Jurkat, Clone E6-1 (cell line): ENCODE measurements around the gene SULT1A1.
A peak's percentile ranks its signal among the peaks of the same experiment; 100 is the strongest.
"Not testable (repeated sequence)": the region's sequence is repeated elsewhere in the genome, so short reads cannot be mapped to it uniquely, and the experiment has no call there.

Experiments
- DNase-seq: peaks from one replicate; pipeline ENCODE4 v3.0.0-alpha.2; 2011; ENCODE audit warnings: low read depth, low spot score
- H3K4me3 ChIP-seq: 2 replicates; pipeline ENCODE4 v1.5.1; 2011; ENCODE audit warnings: mild to moderate bottlenecking, low read length, control low read depth, moderate library complexity

Gene SULT1A1

DNA sequence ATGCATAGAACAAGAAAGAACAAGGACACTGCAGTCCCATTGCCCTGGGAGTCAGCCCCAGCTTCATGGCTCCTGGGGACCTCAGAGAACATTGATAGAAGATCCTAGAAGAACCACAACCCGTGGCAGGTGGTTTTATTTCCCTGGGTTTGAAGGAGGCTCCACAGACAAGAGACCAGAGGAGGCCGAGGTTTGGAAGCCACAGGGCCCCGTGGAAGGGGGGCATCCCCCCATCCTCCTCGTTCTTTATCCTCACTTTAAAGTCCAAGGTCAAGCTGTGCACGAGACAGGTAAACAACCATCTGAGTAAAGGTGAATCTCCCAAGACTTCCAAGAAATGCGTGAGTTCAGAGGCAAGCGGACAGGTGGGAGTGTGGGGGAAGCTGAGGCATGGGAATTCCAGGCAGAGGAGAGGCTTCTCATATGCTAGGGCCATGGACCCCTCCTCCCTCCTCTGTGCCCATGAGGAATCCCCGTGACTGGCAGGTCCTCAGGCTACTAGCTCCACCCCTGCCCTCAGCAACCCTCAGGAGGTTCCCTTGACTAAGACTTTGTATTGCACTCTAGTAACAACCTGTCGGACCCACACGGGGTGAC is 849 bp upstream of the SULT1A1 start:
- H3K4me3 ChIP-seq: no peak overlapping the region
- DNase-seq: no peak

DNA sequence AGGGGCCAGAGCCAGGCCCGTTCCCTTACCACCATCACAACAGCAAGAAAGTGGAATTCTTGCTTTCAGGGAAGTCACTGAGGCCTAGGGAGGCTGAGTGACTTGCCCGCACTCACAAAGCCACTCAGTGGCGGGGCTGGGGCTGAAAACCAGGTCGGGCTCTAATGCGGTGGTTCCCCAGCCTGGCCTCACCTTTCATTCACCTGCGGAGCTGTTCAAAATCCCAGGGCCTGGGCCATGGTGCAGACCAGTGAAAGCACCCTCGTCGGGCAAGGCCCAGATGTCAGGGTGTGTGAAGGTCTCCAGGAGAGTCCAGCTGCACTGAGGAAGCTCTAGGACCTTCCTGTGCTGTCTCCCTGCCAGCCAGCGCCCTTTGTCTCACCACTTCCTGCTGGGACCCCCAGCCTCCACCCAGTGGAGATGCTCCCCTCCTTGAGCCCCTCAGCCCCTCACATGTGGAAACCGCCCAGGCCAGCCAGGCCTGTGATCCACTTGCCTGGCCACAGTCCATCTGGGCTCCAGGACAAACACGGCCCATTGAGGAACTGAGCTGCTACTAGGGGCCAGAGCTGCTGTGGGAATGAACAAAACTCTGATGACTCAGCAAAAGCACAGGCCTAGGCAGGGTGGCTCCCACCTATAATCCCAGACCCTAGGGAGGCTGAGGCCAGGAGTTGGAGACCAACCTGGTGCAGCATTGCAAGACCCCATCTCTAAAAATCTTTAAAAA is 812 bp downstream of the SULT1A1 start:
- DNase-seq, H3K4me3 ChIP-seq: not testable (repeated sequence)

DNA sequence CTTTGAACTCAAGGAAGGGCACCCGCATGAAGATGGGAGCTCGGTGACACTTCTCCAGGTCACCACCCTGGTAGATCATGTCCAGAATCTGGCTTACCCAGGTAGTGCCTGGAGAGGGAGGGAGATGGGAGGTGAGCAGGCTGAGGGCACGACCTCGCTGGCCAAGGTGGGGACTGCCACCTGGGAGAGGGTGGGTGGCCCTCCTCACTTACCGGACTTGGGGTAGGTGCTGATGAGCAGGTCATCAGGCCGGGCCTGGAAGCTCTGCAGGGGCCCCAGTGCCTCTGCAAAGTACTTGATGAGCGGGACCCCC is 1.4 kb downstream of the SULT1A1 start:
- not testable (repeated sequence) for DNase-seq

DNA sequence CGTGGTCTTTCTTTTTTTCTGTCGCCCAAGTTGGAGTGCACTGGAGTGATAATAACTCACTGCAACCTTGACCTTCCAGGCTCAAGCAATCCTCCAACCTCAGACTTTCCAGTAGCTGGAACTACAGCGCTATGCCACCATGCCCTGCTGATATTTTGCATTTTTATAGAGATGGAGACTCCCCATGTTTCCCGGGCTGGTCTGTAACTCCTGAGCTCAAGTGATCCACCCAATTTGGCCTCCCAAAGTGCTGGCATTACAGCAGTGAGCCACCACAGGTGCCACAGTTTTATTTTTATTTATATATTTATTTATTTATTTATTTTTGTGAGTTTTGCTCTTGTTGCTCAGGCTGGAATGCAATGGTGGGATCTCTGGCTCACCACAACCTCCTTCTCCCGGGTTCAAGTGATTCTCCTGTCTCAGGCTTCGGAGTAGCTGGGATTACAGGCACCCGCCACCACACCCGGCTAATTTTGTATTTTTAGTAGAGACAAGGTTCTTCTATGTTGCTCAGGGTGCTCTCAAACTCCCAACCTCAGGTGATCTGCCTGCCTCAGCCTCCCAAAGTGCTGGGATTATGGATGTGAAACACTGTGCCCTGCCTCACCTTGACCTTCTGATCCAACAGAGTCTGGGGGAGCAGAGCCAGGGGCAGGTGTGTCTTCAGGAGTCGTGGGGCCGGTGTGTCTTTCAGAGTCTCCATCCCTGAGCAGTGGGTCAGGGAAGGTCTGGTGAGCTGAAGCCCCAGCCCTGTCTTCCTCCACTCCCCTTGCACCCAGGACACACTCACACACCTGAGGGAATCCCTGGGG is 2.0 kb downstream of the SULT1A1 start:
- H3K4me3 ChIP-seq: not testable (repeated sequence)

More for the DNA sequence above, 1.4 kb downstream of the SULT1A1 start:
- not testable (repeated sequence) for H3K4me3 ChIP-seq

DNA sequence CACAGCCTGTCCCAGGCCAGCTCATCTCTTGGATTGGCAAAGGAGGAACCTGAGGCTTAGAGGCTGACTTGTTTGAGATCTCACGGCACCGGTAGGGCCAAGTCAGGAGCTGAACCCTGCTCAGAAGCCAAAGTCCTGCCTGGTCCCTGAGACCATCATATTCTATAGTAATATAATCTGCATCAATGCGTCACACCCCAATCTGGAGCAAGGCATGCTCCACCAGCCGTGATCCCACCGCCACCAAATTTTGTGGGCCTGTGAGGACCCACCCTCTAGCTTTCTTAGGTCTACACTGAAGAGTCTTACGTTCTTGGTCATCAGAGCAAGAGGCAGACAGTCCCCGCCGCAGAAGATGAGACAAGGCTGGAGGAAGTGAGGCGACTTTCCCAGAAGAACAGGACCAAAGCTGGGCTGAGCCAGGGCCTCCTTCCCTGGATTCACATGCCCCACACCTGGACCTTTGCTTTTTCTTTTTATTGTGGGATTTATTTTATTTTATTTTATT is 2.7 kb downstream of the SULT1A1 start:
- no peak overlapping the region for H3K4me3 ChIP-seq

More for the DNA sequence above, 2.0 kb downstream of the SULT1A1 start:
- DNase-seq: not testable (repeated sequence)

DNA sequence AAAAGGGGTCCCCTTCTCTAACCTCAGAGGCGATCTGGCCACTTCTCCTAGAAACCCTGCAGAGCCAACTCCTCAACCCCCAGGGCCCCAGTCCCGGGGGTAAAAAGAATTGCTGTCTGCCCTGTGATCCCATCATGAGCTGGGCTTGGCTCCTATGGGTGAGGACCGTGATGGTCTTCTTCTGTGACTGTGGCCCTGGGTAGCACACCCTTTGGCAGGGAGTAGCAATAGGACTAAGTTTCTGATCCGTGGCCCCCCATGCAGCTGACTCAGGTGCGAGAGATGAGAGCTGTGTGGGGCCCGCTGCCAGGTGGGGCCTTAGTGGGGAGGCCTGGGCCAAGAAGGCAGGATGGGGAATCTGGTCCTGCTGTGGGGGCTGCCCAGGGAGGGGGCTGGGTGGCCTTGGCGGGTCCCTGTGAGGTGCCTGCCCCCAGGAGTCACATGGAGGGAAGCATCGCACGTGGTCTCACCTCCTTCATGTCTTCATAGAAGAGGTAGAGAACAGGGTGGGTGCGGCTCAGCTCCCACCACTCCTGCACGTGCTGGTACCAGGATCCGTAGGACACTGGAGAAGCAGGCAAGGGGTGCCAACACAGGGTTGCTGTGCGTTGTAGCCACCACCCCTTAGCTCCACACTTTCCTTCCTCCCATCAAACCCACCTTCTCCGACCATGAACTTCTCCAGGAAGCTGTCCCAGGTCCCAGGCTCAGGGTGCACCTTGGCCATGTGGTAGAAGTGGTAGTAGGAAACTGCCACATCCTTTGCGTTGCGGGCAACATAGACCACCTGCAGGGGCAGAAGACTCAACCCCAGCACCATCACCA is 3.3 kb downstream of the SULT1A1 start:
- no peak overlapping the region for H3K4me3 ChIP-seq
- DNase-seq: no peak

More for the DNA sequence above, 2.7 kb downstream of the SULT1A1 start:
- no peak for DNase-seq

DNA sequence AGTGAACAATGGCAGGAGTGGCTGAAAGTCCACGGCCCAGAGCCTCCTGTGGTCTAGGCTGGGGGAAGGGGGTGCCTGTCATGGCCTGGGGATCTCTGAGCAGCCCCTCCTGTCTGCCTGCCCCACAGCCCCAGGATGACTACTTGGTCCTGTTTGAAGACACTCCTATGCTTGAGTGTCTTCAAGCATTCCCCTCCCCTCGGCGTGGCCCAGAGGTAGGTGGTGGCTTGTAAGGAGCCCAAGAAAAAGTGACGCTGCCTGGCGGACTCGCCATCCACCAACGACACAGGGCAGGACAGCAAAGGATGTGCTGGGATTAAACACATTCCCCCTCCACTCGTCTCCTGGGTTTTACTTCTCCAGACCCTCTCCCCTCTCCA is 5.7 kb downstream of the SULT1A1 start:
- H3K4me3 ChIP-seq: no peak overlapping the region
- DNase-seq: no peak

DNA sequence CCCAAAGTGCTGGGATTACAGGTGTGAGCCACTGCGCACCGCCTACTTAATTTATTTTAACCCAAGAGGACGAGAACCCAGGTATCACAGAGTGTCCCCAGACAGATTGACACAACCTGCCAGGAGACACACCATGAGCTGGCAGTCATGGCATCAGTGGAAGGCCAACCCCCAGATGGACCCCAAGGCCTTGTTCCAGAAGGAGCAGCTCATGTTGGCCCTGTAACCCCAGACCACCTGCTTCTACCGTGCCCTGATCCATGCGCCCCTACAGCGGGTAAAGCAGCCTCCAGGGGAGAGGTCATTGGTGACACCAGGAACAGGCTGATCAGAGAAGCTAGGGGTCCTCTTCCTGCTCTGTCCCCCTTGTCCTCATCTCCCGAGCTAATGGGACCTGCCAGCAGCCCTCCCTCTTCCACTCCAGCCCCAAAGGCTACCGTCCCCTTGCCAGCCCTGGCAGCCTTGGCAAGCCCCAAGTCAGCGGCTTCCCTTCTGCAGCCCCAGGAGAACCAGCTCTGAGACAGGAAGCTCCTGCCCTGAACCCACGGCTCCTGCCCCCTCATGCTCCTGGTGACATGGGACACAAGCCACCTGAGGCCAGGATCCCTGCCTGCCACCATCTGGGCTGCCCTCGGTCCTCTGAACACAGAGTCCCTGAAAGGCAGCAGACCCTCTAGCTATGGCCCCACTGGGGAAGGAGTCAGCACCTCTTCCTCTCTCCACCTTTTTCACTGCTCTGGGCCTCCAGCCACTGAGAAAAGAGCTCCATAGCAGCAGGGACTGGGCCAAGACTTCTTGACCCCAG is 6.3 kb downstream of the SULT1A1 start:
- no peak overlapping the region for H3K4me3 ChIP-seq
- no peak for DNase-seq

DNA sequence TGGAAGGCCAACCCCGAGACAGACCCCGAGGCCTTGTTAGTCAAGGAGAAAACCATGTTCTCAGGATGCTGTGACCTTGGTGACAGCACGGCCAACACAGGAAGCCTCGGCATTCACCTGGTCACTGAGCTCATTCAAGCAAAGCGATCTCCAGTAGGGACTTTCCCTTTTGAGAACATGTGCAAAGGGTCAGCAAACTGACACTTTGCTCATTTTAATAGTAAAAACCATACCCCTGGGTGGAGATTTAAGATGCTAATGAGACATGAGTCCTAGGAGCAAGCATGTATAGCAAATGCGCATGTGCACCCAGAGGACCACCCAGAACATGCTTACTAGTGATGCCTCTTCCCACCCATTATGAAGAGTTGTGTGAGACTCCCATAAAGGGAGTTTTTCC is 7.3 kb downstream of the SULT1A1 start:
- no peak for DNase-seq
- no peak overlapping the region for H3K4me3 ChIP-seq

DNA sequence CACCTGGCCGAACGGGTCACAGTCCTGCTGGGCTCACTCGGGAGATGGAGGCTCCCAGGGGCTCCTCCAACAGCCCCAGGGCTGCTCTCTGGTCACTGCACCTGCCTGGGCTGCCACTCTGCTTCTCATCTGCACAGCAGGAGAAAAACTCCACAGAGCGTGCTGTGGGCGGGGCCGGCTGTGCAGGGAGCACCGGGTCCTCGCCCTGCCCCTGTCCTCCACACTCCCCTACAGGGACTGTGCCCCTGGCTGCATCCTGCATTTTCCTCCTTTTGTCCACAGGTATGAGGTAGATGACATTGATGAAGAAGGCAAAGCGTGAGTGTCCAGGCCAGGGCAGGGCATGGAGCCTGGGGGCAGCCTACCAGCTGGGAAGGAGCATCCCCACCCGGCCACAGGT is 7.8 kb downstream of the SULT1A1 start:
- not testable (repeated sequence) for DNase-seq, H3K4me3 ChIP-seq

DNA sequence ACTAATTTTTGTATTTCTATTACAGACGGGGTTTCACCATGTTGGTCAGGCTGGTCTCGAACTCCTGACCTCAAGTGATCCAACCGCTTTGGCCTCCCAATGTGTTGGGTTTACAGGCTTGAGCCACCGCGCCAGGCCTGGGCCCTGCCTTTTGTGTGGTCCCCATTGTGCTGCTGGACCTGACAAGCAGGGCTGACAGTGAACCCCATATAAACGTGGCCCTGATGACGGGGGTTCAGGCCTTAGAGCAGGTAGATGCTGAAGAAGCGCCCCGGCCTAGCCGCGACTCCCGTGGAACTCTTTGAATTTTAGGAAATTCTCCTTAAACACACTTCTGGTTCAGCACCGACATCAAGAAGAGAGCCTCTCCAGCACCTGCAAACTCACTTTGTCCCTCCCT is 8.3 kb downstream of the SULT1A1 start:
- not testable (repeated sequence) for DNase-seq, H3K4me3 ChIP-seq

DNA sequence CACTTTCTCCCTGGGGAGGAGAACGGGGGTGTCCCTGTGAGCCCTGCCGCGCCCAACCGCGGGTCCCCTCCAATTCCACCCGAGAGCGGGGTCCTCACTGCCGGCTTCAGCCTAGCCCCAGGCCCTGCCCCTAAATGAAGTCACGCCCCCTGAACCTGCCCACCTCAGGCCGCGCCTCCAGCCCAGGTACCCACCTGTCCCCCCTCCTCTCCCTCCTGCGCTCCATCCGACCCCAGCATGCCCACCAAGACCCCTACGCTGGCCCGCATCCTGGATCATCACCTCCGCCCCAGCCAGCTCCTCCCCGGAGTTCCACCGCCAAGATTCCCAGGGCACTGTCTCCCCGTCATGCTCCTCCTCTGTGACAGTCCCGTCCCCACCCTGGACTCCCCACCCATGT is 8.9 kb downstream of the SULT1A1 start:
- not testable (repeated sequence) for DNase-seq, H3K4me3 ChIP-seq

DNA sequence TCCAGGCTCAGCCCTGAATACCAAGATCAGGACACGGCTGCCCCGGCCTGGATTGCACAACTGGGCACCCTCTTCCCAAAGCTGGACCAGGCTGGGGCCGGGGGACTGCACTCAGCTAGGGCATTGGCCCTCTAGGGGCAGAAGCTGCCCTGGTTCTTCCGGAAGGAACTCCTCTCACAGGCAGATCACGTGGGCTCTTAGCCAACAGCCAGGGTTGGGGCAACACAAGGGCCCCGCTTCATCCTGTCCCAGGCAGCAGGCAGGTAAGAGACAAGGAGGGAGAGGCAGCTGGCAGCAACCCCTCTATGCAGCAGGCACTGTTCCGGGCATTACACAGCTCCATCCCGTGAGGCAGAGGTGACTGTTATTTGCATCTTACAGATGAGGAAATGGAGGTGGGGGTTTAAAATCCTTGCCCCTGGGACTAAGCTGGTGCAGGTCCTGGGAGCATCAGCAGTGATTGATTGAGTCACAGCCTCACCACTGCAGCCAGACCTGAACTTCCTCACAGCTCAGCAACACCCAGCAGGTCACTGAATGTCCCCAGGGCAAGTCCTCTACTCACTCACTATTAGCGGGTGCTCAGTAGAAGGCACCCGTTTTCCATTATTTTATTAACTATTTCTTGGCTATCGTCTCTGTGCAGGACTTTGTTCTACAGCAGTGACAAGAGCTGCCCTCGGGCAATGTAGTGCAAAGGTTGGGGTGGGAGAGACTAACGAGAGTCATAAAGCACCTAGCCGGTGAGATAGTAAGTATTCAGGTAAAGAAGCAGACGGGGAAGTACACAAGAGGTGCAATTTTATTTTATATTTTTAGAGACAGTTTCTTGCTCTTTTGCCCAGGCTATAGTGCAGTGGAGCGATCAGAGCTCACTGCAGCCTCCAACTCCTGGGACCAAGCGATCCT is 10.2 kb downstream of the SULT1A1 start:
- not testable (repeated sequence) for DNase-seq, H3K4me3 ChIP-seq

DNA sequence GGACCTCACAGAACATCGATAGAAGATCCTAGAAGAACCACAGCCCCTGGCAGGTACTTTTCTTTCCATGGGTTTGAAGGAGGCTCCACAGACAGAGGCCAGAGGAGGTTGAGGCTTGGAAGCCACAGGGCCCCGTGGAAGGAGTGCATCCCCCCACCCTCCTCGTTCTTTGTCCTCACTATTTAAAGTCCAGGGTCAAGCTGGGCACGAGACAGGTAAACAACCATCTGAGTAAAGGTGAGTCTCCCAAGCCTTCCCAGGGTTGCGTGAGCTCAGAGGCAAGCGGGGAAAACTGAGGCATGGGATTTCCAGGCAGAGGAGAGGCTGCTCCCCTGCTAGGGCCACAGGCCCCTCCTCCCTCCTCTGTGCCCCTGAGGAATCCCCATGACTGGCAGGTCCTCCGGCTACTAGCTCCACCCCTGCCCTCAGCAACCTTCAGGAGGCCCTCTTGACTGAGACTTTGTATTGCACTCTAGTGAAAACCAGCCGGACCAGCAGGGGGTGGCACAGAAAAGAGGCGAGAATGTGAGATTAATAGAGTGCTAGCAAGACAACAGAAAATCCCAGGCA is 12.1 kb downstream of the SULT1A1 start:
- H3K4me3 ChIP-seq: no peak overlapping the region
- DNase-seq: peak; percentile 60

DNA sequence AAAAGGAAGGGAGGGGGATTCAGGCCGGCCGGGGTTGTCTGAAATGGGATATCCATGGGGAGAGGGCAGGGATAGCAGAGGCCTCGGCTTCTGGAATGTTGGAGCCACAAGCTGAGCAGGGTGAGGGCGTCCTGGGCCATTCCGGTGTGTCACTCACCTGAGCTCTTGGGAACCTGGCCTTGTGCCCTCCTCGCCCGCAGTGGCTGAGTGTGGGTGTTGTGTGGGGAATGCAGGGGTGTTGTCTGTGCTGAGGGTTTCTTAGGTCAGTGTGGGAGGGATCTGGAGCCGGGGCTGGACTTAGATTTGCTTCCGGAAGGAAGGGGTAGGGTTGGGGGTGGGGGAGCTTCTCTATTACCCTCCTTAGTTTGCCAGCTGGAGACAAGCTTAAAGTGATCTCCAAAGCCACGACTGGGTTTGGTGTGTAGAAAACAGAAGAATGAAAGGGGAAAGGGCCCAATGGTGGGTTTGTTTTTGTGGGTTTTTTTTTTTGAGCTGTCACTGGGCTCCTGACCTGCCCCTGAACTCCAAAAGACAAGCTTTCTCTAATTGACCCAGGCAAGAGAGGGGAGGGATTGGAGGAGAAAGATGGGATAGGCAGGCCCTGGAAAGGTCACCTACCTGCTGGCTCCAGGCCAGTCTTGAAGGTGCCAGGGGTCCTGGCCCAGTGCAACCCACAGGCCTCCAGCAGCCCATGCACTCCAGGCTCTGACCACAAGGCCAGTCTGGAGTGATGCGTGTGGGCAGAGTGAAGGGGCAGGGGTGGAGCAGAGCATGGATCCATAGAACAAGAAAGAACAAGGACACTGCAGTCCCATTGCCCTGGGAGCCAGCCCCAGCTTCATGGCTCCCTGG is 12.8 kb downstream of the SULT1A1 start, which contains the start of gene SULT1A2:
TSS of gene SULT1A2 (minus strand) at position 211 of the 852 bp plus-strand sequence. CDS start 1,120 bp downstream, outside the sequence.
- no peak within 1 kb of the TSS for H3K4me3 ChIP-seq
- no peak for DNase-seq

DNA sequence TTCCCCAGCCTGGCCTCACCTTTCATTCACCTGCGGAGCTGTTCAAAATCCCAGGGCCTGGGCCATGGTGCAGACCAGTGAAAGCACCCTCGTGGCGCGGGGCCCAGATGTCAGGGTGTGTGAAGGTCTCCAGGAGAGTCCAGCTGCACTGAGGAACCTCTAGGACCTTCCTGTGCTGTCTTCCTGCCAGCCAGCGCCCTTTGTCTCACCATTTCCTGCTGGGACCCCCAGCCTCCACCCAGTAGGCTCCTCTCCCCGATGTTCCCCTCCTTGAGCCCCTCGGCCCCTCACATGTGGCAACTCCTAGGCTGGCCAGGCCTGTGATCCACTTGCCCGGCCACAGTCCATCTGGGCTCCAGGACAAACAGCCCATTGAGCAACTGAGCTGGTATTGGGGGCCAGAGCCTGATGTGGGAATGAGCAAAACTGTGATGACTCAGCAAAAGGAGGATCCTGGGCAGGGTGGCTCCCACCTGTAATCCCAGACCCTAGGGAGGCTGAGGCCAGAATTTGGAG is 13.7 kb downstream of the SULT1A1 start:
- DNase-seq: no peak
- no peak overlapping the region for H3K4me3 ChIP-seq
